GOT3 (cell line): Measurements from ENCODE around the gene WNT9A.

ENCODE experiments used
- DNase-seq: peaks from one replicate; lab custom pipeline; 2025; ENCODE audit warnings: mixed read lengths; lab: John Stamatoyannopoulos, UW

Gene WNT9A

GRCh38 chr1:227897704-227898438 lies 49.9 kb downstream of the WNT9A start:
- DNase-seq, result no peak

GRCh38 chr1:227896710-227897655 lies 50.7 kb downstream of the WNT9A start:
- DNase-seq, result no peak

GRCh38 chr1:227895828-227896685 lies 51.7 kb downstream of the WNT9A start:
- no peak for DNase-seq

DNA sequence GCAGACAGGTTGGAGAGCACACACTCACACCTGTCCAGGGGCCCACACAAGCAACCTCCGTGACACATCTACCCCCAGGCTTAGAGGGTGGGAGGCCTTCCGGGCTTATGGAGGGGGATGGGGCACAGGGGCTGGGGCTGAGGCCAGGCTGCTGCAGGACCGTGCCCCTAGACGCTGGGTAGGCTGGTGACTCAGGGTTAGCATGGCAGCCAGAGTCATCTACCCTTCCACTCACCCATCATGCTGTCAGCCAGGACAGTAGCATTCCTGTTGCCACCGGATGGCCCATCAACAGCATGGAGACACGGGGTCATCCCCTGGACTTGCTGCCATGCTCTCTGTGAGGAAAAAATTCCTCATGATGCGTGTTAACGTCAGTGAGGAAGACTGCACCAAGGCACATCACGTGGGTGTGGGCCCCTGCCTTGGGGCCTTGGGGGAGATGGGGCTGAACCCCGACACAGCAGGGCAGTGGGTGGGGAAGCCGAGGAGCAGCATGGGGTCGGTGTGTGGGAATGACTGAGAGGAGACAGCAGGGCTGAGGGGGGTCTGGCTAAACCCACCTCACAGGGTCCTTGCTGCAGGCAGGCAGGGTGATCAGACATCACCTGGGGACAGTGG lies 52.8 kb downstream of the WNT9A start:
- DNase-seq, result no peak

- DNase-seq, result no peak
Measured at GRCh38 chr1:227893949-227894721, 53.6 kb downstream of the WNT9A start.

DNA sequence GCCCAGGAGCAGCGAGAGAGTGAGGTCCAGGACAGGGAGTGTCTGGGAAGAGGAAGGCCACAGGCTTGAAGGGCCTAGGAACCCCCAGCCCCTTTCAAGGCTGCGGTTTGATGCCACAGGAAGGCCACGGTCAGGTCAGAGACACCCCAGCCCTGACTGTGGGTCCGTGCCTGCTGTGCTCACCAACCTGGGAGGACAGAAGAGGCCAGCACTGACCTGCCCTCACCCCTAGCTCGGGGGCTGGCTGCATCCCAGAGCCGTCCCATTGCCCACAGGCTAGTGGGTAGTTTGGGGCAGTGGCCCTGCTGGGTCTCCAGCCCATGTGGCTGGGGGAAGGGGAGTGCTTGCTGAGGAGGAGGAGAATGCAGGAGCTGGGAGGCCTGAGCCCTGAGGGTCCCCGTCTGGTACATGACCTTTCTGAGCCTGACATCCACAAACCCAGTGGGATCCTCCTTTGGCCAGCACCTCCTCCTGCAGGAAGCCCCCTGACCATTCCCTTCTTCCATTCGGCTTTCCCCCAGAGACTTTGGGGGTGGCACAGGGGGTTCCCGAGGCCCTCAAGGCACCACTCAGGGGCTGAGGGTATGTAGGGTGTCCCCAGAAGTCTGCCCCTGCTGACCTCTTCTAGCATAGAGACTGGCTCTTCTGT lies 54.3 kb downstream of the WNT9A start:
- DNase-seq, result no peak

DNA sequence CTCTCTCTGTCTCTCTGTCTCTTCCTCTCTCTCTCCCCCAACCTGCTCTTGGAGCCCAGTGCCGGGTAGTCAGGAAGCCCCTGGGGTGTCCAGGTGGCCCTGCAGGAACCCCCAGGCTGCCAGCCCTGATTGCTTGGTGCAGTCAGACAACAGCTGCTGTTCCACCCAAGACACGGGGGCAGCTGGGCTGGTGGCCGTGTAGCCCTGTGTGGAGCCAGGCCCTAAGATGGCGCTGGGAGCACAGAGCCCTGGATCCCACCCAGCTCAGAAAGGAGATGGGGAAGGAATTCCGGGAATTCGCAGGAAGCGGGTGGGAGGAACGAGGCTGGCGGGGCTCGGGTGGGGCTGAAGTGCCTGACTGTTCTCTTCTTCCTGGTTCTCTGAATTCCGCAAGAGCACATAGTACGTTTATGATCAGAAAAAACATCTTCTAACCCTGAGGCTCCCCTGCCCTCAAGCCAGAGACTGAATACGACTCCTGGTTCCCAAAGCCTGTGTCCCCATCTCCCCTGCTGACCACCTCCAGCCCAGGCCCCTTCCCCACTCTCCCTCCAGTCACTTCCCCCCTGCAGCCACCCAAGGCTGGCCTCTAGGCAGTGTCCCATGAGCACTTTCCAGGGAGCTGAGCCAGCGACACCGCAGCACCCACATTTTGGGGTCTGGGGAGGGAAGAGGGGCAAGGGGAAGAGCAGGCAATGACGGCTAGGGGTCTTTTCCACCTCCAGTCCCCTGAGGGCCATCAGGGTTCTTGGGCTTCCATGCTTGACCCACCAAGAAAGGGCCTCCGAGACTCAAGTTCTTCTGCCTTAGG lies 55.0 kb downstream of the WNT9A start:
- no peak for DNase-seq

DNA sequence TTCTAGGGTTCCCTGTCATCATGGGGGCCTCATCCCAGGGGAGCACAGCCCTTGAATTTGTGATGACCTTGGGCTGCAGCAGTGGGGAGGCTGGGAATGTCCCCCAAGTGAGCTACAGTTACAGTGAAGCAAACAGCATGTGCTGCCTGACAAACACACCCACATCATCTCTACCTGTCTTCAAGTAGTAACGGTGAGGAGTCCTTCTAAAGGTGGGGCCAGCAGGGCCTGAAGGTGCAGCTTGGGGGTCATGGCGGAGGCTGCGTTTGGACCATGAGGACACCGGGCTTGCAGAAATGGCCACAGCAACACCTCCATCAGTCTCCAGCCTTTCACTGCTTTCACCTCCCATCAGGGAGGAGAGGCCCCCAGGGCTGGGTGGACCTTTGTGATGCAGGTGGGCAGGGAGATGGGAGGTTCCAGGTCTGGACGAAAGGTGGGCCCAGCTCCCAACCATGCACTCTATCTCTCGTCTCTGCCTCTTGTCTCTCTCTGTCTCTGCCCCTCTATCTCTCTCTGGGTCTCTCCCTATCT lies 55.7 kb downstream of the WNT9A start:
- no peak for DNase-seq

DNA sequence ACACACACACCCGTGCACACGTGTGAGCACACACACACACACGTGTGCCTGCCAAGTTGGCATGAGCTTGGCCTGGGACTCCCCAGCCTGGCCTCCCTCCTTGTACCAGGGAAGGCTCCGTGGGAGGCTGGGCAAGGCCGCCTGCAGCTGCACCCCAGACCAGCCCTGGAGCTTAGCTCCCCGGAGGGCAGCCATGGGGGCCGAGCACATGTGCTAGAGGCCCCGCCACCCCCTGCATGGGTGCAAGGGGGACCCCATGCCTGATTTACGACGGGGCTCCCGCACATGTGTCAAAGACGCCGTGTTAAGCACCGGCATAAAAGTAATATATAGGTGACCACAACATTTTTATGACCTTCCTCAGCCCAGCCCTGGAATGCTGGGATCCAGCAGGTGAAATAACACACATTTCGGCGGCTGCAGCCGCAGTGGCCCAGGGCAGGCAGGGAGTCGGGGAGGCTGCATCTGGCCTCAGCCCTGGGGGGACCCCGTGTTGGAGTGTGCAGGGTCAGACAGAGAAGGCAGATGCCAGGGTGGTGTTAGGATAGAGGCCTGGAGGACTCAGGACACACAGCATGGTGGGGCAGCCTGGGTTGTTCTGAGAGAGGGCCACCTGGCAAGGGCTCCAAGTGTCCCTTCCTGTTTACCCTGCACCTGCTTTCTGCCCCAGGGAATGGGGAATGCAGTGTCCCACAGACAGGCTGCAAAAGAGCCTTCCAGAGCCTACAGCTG lies 56.3 kb downstream of the WNT9A start:
- DNase-seq, result no peak

- no peak for DNase-seq
Measured at GRCh38 chr1:227890451-227891222, 57.1 kb downstream of the WNT9A start.

- no peak for DNase-seq
Measured at GRCh38 chr1:227889863-227890405, 57.8 kb downstream of the WNT9A start.

DNA sequence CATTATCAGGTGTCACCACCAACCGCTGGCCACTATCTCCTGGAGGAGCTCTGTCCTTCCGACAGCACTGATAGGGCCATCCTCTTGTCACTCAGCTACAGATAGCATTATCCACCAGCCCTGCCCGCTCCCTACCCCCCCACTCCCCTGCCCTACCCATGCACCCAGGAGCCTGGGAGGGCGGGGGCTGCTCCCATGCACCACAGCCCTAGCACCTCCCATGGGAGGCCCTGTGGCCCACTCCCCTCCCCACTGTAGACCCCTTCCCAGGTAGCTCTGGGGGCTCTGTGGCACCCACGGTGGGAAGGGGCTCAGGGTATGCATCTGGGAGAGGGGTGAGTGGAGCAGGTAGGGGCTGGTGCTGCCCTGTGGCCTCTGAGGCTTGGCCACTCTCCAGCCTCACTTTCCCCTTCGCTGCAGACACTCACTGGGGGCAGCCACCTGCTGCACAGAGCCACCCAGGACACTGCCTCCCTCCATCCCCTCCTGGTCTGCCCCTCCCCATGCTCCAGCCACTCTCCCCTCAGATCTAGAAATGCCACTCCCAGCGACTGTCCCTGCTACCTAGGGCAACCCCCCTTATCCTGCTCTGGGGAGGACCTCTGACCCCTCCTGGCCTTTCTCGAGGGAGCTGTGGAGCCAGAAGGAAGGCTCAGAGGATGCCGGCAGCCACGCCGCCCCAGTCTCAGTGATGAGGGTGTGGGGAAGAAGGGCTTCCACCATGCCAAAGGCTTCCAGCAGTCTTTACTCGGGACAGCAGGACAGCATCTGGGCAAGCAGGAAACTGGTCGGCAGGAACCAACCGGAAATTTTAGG lies 58.5 kb downstream of the WNT9A start:
- no peak for DNase-seq

DNA sequence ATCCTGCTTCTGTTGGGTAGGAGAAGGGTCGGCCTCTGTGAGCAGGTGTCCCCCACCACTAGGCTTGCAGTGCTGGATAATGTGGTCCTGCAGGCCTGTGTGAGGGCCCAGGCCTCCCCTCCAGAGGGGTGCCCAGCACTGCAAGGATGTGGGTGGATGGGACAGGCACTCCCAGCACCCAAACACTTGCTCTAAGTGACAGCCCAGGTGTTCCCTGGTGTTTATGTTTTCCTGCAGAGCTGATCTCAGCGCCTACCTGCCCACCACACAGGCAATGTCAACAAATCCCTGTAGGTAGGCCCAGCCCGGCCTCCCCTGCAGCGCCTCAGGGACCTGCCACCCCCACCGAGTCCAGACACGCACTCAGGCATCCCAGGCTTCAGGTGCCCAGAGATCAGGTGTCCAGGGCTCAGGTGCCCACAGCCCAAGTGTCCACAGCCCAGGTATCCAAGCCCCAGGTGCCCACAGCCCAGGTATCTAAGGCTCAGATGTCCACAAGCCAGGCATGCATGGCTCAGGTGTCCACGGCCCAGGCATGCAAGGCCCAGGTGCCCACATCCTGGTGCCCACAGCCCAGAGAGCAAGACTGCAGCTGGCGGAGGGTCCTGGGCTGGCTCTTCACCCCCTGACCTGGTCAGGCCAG lies 59.2 kb downstream of the WNT9A start:
- no peak for DNase-seq

DNA sequence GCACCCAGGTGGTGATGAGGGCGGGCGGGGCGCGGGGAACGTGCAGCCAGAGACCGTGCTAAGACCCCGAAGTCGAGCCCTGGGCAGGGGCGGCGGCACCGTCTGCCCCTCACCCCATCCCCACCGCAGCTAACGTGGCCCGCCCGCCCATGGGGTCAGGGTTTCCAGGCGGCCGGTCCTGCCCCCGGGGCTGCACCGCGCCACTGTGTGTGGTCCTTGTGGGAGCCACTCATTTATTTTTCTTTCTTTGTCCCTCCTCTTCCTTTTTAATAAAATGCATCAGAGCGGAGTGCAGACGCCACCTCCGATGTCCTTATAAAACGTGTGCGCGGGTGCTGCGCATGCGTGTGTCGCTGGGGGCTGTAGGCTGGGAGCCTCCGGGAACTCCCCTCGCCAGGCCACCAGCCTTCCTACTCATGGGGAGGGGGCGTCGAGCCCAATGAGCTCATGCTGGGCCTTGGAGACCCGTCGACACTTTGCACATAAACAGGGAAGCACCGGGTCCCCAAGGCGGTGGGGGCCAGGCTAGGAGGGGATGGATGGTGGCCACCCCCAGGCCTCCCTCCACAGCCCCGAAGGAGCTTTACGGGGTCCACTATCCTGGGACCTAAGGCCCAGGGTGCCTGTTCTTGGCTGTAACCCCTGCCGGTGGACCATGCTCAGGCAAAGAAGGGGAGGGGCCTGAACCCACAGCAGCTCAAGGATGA lies 59.9 kb downstream of the WNT9A start:
- no peak for DNase-seq

DNA sequence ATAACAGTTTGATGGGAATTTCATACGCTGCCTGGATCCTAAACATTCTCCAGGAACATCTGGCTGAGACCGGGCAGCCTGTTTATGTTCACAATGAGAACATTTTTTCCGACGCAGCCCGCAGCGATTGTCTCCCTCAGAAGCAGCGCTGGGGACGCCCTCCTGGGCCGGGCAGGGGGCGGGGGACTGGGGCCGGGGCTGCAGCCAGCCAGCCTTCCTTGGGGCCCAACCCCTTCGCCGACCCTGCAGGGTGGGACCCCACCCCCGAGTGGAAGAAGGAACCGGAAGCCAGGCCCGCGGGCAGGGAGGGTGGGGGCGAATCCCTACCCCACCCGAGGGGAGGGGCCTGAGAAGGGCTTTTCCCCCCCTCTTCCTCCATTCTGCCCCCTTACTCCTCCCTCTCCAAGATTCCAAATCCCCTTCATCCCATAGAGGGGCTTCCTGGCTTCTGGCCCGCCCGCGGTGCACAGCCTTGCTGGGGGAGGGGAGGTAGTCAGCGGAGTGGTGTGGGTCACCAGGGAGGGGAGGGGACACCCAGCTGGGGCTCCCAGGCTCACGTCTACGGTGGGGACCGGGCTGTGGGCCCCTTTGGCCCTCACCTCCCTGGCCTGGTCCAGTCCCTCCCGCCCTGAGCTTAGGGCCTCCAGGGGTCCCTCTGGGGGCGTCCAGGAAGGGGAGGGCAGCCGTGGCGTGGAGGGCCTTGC lies 60.6 kb downstream of the WNT9A start:
- DNase-seq, result no peak
